ENCODE data around the gene TRUB1.

- TF ChIP-seq POLR2AphosphoS5 (IDR thresholded peaks at IDR 0.05), result no peak
- TF ChIP-seq CTCF (IDR thresholded peaks at IDR 0.05), result no peak
- no peak for TF ChIP-seq EP300 (IDR thresholded peaks at IDR 0.05)
- no peak for TF ChIP-seq POLR2A (IDR thresholded peaks at IDR 0.05)
Observed at GRCh38 chr10:114932225-114932624, 5.8 kb upstream of the TRUB1 start.
